Cardiac fibroblast (primary cell): Measurements from ENCODE around the gene LSS.

ENCODE experiments used
- DNase-seq, 2 donors: peaks; one replicate each; pipeline versions ENCODE4 v3.0.0 to v3.0.0-alpha.2; 2010; ENCODE audit warnings: low read depth in 2 of 2
- H3K4me3 ChIP-seq, 2 donors: replicated peaks in 1 of 2; 1 replicate in 1 of 2; 2 replicates in 1 of 2; pipeline ENCODE4 v1.5.1; 2011; ENCODE audit warnings: low read depth in 2 of 2, low read length in 2 of 2, mild to moderate bottlenecking in 2 of 2, moderate library complexity in 1 of 2
- CTCF ChIP-seq: IDR thresholded peaks from one replicate; pipeline ENCODE4 v1.5.1; 2011; ENCODE audit warnings: low read depth, mild to moderate bottlenecking, low read length, inconsistent platforms

LSS gene

GRCh38 chr21:46220275-46220810, 8.2 kb downstream of the LSS start:
- DNase-seq: no peak
- H3K4me3 ChIP-seq: no peak overlapping the region
- no peak for TF ChIP-seq CTCF

- H3K4me3 ChIP-seq: no peak overlapping the region
- TF ChIP-seq CTCF: no peak
- DNase-seq: no peak
These were observed 8.9 kb downstream of the LSS start for GRCh38 chr21:46219591-46220239.

GRCh38 chr21:46218906-46219590, 9.5 kb downstream of the LSS start:
- H3K4me3 ChIP-seq: no peak overlapping the region
- no peak for DNase-seq
- TF ChIP-seq CTCF: no peak

GRCh38 chr21:46217511-46218196, 10.9 kb downstream of the LSS start:
- DNase-seq: no peak
- no peak for TF ChIP-seq CTCF
- no peak overlapping the region for H3K4me3 ChIP-seq

- DNase-seq: no peak
- no peak for TF ChIP-seq CTCF
- no peak overlapping the region for H3K4me3 ChIP-seq
These were observed 12.3 kb downstream of the LSS start for GRCh38 chr21:46216132-46216747.

- no peak overlapping the region for H3K4me3 ChIP-seq
- TF ChIP-seq CTCF: no peak
- DNase-seq: no peak
These were observed 13.0 kb downstream of the LSS start for GRCh38 chr21:46215436-46216131.
